Endodermal cell (in vitro differentiated cells): ENCODE results near the gene KRTAP4-12. TPM values are rescaled to one million over a fixed set of nuclear protein-coding genes. Genes with fewer than 3 reads are reported as not detected.
"Not testable (repeated sequence)": the region's sequence is repeated elsewhere in the genome, so short reads cannot be mapped to it uniquely, and the experiment has no call there.

Source experiments
- DNase-seq: peaks from one replicate; pipeline ENCODE4 v3.0.0-alpha.2; 2017
- H3K27ac ChIP-seq: 2 replicates; pipeline ENCODE4 v1.5.1; 2013; ENCODE audit warnings: mild to moderate bottlenecking, low read depth, low read length, moderate library complexity
- H3K27me3 ChIP-seq: 2 replicates; pipeline ENCODE4 v1.6.1; 2013; ENCODE audit warnings: mild to moderate bottlenecking, low read length, moderate library complexity; ENCODE audit not compliant: insufficient read depth, control insufficient read depth, poor library complexity, severe bottlenecking
- H3K36me3 ChIP-seq: 2 replicates; pipeline ENCODE4 v1.7.0; 2013; ENCODE audit warnings: mild to moderate bottlenecking, low read length, moderate library complexity; ENCODE audit not compliant: control insufficient read depth, insufficient read depth
- H3K4me1 ChIP-seq: one replicate; pipeline ENCODE4 v1.7.0; 2013; ENCODE audit warnings: low read length; ENCODE audit not compliant: control insufficient read depth, insufficient read depth
- H3K4me3 ChIP-seq: 2 replicates; pipeline ENCODE4 v1.5.1; 2013; ENCODE audit warnings: mild to moderate bottlenecking, low read length, moderate library complexity
- H3K9ac ChIP-seq: 2 replicates; pipeline ENCODE4 v1.6.1; 2013; ENCODE audit warnings: mild to moderate bottlenecking, low read length, moderate library complexity; ENCODE audit not compliant: poor library complexity, severe bottlenecking; ENCODE audit errors: extremely low read depth
- H3K9me3 ChIP-seq: 2 replicates; pipeline ENCODE4 v1.6.1; 2013; ENCODE audit warnings: mild to moderate bottlenecking, low read length, moderate library complexity; ENCODE audit not compliant: control insufficient read depth
- H3K27ac Mint-ChIP-seq: 2 replicates; pipeline ENCODE4 v1.8.0; 2020; ENCODE audit warnings: mixed read lengths
- H3K27me3 Mint-ChIP-seq: 2 replicates; pipeline ENCODE4 v1.8.0; 2021; ENCODE audit warnings: mild to moderate bottlenecking, mixed read lengths; ENCODE audit not compliant: insufficient read depth
- H3K36me3 Mint-ChIP-seq: 2 replicates; pipeline ENCODE4 v1.8.0; 2020; ENCODE audit warnings: low read depth, mixed read lengths
- H3K4me1 Mint-ChIP-seq: 2 replicates; pipeline ENCODE4 v1.8.0; 2020; ENCODE audit warnings: mixed read lengths
- H3K4me3 Mint-ChIP-seq: 2 replicates; pipeline ENCODE4 v1.8.0; 2020; ENCODE audit warnings: mild to moderate bottlenecking, moderate library complexity, mixed read lengths
- H3K9me3 Mint-ChIP-seq: 2 replicates; pipeline ENCODE4 v1.8.0; 2020; ENCODE audit warnings: mild to moderate bottlenecking, mixed read lengths
- WGBS, 2 experiments: methylation state at CpG; one replicate each; pipeline versions ENCODE4 v1.1.5 to v1.1.7; 2013; ENCODE audit warnings: missing lambda C conversion rate in 2 of 2, mixed read lengths in 1 of 2; ENCODE audit not compliant: insufficient coverage in 1 of 2, insufficient read length in 1 of 2; 5-methylcytosine and 5-hydroxymethylcytosine counted together
- total RNA-seq, 2 donors: library from RNA; stranded (reverse); fragmentation: NEBNext Ultra II Directional in 1 of 2; extraction: Animal tissue kit (Norgen Biotek cat#: 25700) in 1 of 2; gene quantifications; 2 replicates in 1 of 2; 3 replicates in 1 of 2; pipeline ENCODE4 v1.2.1, GENCODE V29; 2021
- TF ChIP-seq, protein P1 (sequence below): fragments of 200-600 bp; sonication (generic); conservative IDR thresholded peaks from 2 replicates; pipeline ENCODE4 v1.5.0; 2021; ENCODE audit warnings: antibody characterized with exemption, mild to moderate bottlenecking

Gene KRTAP4-12
- total RNA-seq, 2 donors from 2014 or later, result not detected

DNA sequence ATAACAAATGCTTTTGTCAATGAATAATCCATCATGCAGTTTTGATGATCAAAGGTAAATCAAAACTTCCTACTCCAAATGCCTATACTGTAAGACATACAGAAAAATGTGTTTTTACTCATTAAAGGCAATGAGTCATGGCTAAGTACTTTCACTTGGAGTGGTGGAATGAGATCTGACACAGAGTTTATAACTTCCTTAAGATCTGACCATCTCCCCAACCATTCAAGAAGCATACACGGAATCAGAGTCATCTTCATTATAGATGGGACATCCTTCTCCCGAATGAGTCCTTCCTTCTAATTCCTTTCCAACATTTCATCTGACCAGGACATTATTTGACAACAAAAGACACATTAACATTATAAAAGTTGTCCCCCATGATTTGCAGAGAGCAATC, 40.6 kb downstream of the KRTAP4-12 start:
- not testable (repeated sequence) for H3K27me3 ChIP-seq, H3K9ac ChIP-seq, H3K4me1 Mint-ChIP-seq, H3K27ac ChIP-seq, H3K4me3 ChIP-seq, H3K27me3 Mint-ChIP-seq, H3K4me1 ChIP-seq, H3K4me3 Mint-ChIP-seq, DNase-seq, H3K9me3 ChIP-seq, H3K36me3 ChIP-seq, H3K36me3 Mint-ChIP-seq, H3K27ac Mint-ChIP-seq, H3K9me3 Mint-ChIP-seq
- 40 to 67% methylated on average over 1 of the region's 2 CpGs for WGBS, 2 experiments

DNA sequence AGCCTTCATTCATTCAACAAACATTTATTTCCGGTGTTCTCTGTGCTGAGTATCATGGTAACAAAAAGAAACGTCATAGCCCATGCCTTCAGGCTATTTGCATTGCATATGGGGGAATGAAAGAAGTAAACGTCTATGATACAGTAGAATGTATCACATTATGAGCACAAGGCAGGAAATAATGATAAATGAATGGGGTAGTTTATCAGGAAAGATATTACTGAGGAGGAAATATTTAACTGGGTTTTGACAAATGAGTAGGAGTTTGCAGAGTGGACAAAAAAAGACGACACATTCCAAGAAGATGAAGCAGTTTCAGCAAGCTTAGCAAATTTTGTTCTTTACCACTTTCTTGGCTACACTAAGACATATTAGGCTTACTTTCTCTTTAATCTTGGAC, 41.4 kb downstream of the KRTAP4-12 start:
- Mint-ChIP-seq H3K9me3 (peaks cover 2% of the 10 kb centered on the region), H3K27me3 (peaks cover 2% of the 10 kb centered on the region), H3K36me3 (no peaks in the 10 kb centered on the region), H3K4me1 (no peaks in the 10 kb centered on the region), H3K27ac (no peak overlapping the region), H3K4me3 (no peak overlapping the region)
- Histone ChIP-seq H3K9ac (no peak overlapping the region), H3K4me1 (no peaks in the 10 kb centered on the region), H3K36me3 (no peaks in the 10 kb centered on the region), H3K9me3 (no peaks in the 10 kb centered on the region), H3K4me3 (no peak overlapping the region), H3K27ac (no peak overlapping the region), H3K27me3 (no peaks in the 10 kb centered on the region)
- TF ChIP-seq, protein P1, sequence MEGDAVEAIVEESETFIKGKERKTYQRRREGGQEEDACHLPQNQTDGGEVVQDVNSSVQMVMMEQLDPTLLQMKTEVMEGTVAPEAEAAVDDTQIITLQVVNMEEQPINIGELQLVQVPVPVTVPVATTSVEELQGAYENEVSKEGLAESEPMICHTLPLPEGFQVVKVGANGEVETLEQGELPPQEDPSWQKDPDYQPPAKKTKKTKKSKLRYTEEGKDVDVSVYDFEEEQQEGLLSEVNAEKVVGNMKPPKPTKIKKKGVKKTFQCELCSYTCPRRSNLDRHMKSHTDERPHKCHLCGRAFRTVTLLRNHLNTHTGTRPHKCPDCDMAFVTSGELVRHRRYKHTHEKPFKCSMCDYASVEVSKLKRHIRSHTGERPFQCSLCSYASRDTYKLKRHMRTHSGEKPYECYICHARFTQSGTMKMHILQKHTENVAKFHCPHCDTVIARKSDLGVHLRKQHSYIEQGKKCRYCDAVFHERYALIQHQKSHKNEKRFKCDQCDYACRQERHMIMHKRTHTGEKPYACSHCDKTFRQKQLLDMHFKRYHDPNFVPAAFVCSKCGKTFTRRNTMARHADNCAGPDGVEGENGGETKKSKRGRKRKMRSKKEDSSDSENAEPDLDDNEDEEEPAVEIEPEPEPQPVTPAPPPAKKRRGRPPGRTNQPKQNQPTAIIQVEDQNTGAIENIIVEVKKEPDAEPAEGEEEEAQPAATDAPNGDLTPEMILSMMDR, result no peak
- 78 to 87% methylated on average over 2 to 4 of the region's 4 CpGs for WGBS, 2 experiments
- no peak for DNase-seq

DNA sequence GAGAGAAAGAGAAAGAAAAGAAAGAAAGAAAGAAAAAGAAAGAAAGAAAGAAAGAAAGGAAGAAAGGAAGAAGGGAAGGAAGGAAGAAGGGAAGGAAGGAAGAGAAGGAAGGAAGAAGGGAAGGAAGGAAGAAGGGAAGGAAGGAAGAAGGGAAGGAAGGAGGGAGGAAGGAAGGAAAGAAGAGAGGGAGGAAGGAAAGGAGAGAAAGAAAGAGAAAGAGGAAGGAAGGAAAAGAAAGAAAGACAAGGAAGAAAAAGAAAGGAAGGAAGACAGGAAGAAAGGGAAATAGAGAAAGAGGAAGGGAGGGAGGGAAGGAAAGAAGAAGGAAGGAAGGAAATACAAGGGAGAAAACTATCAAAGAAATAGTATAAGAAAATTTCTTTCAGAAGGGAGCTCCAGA, 47.2 kb downstream of the KRTAP4-12 start:
- H3K27me3 Mint-ChIP-seq, result peaks cover 5% of the 10 kb centered on the region
- TF ChIP-seq, protein P1, result no peak
- H3K9ac ChIP-seq, result no peak overlapping the region
- no peaks in the 10 kb centered on the region for H3K36me3 ChIP-seq
- no peak overlapping the region for H3K4me3 ChIP-seq
- no peaks in the 10 kb centered on the region for H3K27me3 ChIP-seq
- H3K27ac Mint-ChIP-seq, result no peak overlapping the region
- no peaks in the 10 kb centered on the region for H3K36me3 Mint-ChIP-seq
- H3K9me3 ChIP-seq, result no peaks in the 10 kb centered on the region
- H3K27ac ChIP-seq, result no peak overlapping the region
- H3K4me1 ChIP-seq, result no peaks in the 10 kb centered on the region
- H3K4me1 Mint-ChIP-seq, result no peaks in the 10 kb centered on the region
- DNase-seq, result no peak
- no peaks in the 10 kb centered on the region for H3K9me3 Mint-ChIP-seq
- no peak overlapping the region for H3K4me3 Mint-ChIP-seq

DNA sequence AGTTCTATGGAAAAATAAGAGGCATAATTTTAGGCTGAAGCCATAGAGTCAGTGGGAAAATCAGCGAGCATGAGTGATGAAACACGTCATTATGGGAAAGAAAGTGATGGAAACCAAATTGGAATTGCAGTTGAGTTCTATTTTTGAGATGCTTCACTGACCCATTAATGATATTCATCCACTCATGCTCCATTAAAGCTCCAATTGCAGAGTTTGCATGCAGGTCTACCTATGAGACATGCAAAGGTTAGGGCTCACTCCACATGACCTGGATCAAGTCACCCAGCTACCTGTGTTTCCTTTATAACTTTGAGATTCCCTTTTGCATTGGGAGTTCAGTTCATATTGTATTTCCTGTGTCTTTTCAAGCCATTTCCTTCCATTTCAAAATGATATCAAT, 50.3 kb downstream of the KRTAP4-12 start:
- Histone ChIP-seq H3K4me3 (no peak overlapping the region), H3K36me3 (no peaks in the 10 kb centered on the region), H3K4me1 (no peaks in the 10 kb centered on the region), H3K9ac (no peak overlapping the region), H3K9me3 (no peaks in the 10 kb centered on the region), H3K27ac (no peak overlapping the region), H3K27me3 (no peaks in the 10 kb centered on the region)
- no peak for DNase-seq
- H3K9me3 Mint-ChIP-seq, result no peaks in the 10 kb centered on the region
- H3K27me3 Mint-ChIP-seq, result peaks cover 5% of the 10 kb centered on the region
- 89 to 95% methylated on average over 2 of the region's 2 CpGs for WGBS, 2 experiments
- no peak overlapping the region for H3K4me3 Mint-ChIP-seq
- no peaks in the 10 kb centered on the region for H3K4me1 Mint-ChIP-seq
- H3K36me3 Mint-ChIP-seq, result no peaks in the 10 kb centered on the region
- TF ChIP-seq, protein P1, result no peak
- no peak overlapping the region for H3K27ac Mint-ChIP-seq
